ENCODE data around the gene EBF3.

The EBF3 gene, protein sequence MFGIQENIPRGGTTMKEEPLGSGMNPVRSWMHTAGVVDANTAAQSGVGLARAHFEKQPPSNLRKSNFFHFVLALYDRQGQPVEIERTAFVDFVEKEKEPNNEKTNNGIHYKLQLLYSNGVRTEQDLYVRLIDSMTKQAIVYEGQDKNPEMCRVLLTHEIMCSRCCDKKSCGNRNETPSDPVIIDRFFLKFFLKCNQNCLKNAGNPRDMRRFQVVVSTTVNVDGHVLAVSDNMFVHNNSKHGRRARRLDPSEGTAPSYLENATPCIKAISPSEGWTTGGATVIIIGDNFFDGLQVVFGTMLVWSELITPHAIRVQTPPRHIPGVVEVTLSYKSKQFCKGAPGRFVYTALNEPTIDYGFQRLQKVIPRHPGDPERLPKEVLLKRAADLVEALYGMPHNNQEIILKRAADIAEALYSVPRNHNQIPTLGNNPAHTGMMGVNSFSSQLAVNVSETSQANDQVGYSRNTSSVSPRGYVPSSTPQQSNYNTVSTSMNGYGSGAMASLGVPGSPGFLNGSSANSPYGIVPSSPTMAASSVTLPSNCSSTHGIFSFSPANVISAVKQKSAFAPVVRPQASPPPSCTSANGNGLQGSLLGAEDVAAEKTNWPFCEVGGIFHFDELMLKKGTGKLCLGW

GRCh38 chr10:129963641-129964501 is at the start of gene EBF3:
TSS of gene EBF3 (minus strand) at chr10:129964274. CDS start at chr10:129963768, 506 bp downstream.
- no peak for DNase-seq

- DNase-seq: no peak
Observed at GRCh38 chr10:130013335-130014262, 49.5 kb upstream of the EBF3 start.

DNA sequence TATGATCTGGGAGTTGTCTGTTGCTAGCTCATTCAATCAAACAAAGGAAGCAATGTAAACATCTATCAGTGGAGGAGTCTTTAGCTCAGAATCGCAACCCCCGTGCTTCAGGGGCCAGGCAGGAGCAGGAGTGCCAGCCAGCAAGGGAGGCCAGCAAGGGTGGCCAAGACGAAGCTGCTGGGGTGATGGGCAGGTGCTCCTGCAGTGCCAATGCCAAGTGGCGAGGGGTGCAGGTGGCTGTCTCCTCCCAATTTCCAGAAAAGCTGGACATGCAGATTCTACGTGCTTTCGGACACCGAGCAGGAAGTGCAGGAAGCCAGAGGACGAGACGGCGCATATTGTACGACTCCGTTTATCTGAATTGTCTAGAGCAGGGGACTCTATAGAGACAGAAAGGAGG is 48.1 kb upstream of the EBF3 start:
- no peak for DNase-seq

DNA sequence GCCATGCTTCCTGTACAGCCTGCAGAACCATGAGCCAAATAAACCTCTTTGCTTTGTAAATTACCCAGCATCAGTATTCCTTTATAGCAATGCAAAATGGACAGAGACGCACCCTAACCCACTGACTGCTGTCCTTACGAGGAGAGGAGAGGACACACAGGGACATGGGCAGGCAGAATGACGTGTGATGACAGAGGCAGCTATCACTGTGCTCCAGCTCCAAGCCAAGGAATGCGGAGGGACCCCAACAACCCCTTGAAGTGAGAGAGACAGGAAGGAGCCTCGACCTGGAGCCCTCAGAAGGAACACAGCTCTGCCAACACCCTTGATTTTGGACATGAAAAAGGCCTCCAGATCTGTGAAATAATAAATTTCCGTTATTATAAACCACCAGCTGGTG is 46.6 kb upstream of the EBF3 start:
- no peak for DNase-seq

- DNase-seq: no peak
Observed at GRCh38 chr10:130009228-130009627, 45.2 kb upstream of the EBF3 start.

DNA sequence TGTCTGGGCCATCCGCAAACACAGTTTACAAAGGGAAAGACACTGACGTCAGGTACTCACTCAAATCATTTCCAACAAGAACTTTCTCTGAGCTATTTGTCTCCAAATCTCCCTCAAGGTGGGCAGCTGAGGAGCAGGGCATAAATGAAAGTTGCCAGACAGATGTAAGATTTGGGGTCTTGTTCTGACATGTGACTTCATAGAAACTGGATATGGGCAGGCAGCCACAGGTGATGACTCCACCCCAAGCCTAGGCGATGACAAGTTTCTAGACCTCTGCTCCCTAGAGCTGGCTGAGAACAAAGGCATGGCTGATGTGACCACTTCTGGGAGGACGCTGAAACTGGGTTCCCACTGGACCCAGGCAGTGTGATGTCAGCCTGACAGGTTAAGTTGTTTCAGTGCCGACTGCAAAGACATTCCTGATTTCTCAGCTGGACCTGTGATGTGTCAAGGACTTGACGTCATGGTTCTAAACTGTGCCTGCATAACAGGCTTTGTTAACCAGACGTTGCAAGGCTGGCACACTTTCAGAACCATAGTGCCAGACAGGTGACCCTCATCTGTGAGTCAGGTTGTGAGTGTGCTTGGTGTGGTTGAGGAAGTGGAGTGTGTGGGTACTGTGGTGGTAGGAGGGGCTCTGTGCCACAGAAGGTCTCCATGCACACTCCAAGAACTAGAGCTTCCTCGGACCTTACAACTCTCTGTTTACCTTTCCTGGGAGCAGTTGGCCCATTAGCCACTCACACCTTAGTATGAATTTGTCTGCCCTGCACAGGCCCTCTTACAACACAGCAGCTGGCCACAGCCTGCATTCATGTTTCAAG is 39.9 kb upstream of the EBF3 start:
- no peak for DNase-seq

GRCh38 chr10:130003166-130003565 is 39.1 kb upstream of the EBF3 start:
- no peak for DNase-seq

DNA sequence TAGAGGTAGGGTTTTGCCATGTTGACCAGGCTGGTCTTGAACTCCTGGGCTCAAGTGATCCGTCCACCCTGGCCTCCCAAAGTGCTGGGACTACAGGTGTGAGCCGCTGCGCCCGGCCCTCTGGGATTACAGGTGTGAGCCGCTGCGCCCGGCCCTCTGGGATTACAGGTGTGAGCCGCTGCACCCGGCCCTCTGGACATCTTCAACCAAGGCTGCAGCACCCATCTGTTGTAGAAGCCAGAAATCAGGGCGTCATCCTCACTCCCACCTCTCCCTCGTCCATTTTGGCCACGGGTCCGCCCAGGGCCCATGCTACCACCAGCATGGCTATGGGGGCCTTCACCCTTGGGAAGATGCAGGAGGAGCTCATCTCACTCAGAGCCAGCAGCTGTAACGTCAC is 38.5 kb upstream of the EBF3 start:
- no peak for DNase-seq

DNA sequence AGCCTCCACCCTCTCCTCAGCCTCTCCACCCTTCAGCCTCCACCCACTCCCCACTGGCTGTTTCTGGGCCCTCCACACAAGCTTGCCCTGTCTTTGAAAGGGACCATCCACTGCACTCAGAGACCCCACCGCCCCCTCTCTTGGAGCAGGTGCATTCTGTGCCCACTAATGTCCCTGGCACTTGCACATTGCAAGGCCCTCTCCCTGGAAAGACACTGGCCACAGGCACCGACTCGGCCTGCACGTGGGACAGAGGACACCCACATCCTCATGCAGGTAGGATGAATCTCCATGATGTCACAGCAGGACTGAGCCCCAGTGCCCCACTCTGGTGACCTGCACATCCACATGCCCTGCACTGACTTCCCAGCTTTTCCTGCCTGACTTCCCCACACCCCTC is 36.8 kb upstream of the EBF3 start:
- no peak for DNase-seq

DNA sequence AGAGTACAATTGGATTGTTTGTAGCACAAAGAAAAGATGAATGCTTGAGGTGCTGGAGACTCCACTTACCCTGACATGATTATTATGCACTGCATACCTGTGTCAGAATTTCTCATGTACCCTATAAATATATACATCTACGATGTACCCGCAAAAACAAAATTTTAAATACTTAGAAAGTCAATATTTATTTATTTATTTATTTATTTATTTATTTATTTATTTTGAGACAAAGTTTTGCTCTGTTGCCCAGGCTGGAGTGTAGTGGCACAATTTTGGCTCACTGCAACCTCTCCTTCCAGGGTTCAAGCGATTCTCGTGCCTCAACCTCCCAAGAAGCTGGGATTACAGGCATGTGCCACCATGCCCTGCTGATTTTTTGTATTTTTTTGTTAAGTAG is 35.1 kb upstream of the EBF3 start:
- DNase-seq: no peak

DNA sequence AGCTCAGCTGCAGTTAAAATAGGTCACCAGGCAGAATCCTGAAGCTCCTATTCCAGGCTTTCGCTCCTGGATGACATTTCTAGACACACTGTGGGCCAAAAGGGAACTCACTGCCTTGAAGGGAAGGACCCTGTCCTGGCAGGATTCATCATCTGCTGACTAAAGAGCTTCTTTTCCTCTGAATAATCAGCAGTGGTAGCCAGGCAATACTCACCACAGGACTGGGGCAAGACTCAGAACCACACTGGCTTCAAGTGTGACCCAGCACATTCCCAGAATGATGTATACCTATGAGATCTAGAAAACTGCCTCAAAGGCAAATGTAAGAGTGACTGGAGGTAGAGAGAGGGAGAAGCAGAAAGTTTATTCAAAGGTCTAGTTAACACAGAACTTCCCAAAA is 29.5 kb upstream of the EBF3 start:
- no peak for DNase-seq

GRCh38 chr10:129992356-129992755 is 28.3 kb upstream of the EBF3 start:
- no peak for DNase-seq

- DNase-seq: no peak
Observed at GRCh38 chr10:129982825-129983224, 18.8 kb upstream of the EBF3 start.

- no peak for DNase-seq
Observed at GRCh38 chr10:129978980-129979379, 14.9 kb upstream of the EBF3 start.

GRCh38 chr10:129978322-129978721 is 14.2 kb upstream of the EBF3 start:
- no peak for DNase-seq

GRCh38 chr10:129977794-129978193 is 13.7 kb upstream of the EBF3 start:
- no peak for DNase-seq

DNA sequence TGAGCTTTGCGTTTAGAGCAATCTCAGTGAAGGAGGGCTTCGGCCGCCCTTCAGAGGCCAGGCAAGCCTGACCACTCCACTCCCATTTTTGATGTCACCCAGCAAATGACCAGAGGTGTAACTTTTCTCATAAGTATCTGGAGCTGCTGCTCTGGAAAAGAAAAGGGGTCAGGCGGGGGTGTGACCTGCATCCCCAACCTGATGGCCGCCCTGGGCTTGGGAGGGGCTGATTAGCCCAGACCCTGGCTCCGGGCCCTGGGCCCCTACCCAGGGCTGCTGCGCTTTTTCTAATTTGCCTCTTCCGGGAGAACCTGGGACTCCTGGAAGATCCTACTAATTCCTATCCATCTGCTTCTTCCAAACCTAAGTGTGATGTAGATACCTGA is 9.6 kb upstream of the EBF3 start:
- DNase-seq: no peak

- no peak for DNase-seq
Observed at GRCh38 chr10:129972966-129973673, 9.0 kb upstream of the EBF3 start.

DNA sequence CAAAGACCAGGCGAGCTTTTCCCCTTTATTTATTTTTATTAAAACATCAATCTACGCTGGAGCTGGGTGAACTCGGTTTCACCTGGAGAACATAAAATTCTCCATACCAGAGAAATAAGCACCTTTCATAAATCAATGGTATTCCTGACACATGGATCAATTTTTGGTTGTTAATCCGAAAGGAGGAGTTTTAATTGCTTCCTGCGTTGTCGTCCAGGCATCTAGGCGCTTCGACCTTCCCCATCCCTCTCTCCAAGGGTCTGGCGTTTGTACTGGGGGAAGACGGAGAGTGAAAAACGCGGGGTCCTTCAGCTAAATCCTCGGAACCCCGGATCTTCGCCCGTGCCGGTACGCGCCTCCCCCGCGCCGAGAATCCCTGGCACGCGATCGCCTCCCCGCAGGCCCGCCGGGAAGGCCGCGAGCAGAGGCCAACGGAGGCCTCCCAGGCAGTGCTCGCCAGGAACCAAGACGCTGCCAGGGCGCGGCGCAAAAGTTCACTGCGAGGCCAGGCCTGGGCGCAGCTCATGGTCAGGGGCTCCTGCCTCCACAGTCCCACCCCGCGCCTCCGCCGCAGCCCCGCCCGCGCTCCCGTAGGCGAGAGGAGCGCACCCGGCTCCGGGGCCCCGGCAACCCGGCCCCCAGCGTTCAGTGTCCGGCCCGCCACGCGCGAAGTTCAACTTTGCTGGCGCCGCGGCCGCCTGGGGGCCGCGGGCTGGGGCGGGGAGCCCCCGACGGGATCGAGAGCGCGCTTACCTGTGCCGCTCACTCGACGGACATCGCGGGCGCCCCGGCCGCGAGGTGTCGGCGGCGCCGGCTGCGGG is 8.3 kb upstream of the EBF3 start:
- DNase-seq: no peak

Measured in midbrain (tissue), 1 donor.